GM04503 (cell line): ENCODE measurements around the gene CLEC16A.

Experiments used
- DNase-seq: peaks from one replicate; pipeline ENCODE4 v3.0.0-alpha.2; 2012; ENCODE audit warnings: low read depth

The CLEC16A gene

GRCh38 chr16:11017499-11017898 is 73.1 kb downstream of the CLEC16A start:
- no peak for DNase-seq

GRCh38 chr16:11020388-11020787 is 76.0 kb downstream of the CLEC16A start:
- no peak for DNase-seq

- no peak for DNase-seq
Observed at GRCh38 chr16:11020792-11021551, 76.6 kb downstream of the CLEC16A start.

GRCh38 chr16:11022002-11022401 is 77.6 kb downstream of the CLEC16A start:
- DNase-seq = no peak

- no peak for DNase-seq
Observed at GRCh38 chr16:11023262-11024039, 79.1 kb downstream of the CLEC16A start.

GRCh38 chr16:11024333-11025053 is 80.1 kb downstream of the CLEC16A start:
- no peak for DNase-seq

GRCh38 chr16:11025120-11025531 is 80.8 kb downstream of the CLEC16A start:
- no peak for DNase-seq

- DNase-seq = no peak
Observed at GRCh38 chr16:11029948-11030347, 85.6 kb downstream of the CLEC16A start.

GRCh38 chr16:11030990-11031510 is 86.7 kb downstream of the CLEC16A start:
- DNase-seq = no peak

- DNase-seq = no peak
Observed at GRCh38 chr16:11032000-11032921, 87.9 kb downstream of the CLEC16A start.

- no peak for DNase-seq
Observed at GRCh38 chr16:11032922-11033291, 88.5 kb downstream of the CLEC16A start.

- DNase-seq = peak; percentile 78
Observed at GRCh38 chr16:11033629-11034420, 89.5 kb downstream of the CLEC16A start.

GRCh38 chr16:11034481-11034931 is 90.1 kb downstream of the CLEC16A start:
- no peak for DNase-seq

GRCh38 chr16:11035096-11035495 is 90.7 kb downstream of the CLEC16A start:
- DNase-seq = no peak

- no peak for DNase-seq
Observed at GRCh38 chr16:11036040-11036439, 91.7 kb downstream of the CLEC16A start.

- no peak for DNase-seq
Observed at GRCh38 chr16:11036868-11037410, 92.6 kb downstream of the CLEC16A start.

- no peak for DNase-seq
Observed at GRCh38 chr16:11038305-11038704, 93.9 kb downstream of the CLEC16A start.

GRCh38 chr16:11038777-11039176 is 94.4 kb downstream of the CLEC16A start:
- DNase-seq = no peak

- DNase-seq = no peak
Observed at GRCh38 chr16:11039726-11040125, 95.4 kb downstream of the CLEC16A start.

- DNase-seq = no peak
Observed at GRCh38 chr16:11042191-11042590, 97.8 kb downstream of the CLEC16A start.
